B cell (primary cell): ENCODE data around the gene NT5C. TPM values are rescaled to one million over a fixed set of nuclear protein-coding genes. Genes with fewer than 3 reads are reported as not detected.

Experiments
- ATAC-seq: fragments of 200-7000 bp; cut with Tn5 transposase; one replicate; pipeline ENCODE4 v1.10.0; 2021; ENCODE audit warnings: low read depth, mild to moderate bottlenecking, moderate number of reproducible peaks, moderate library complexity
- CTCF ChIA-PET: fragments of 350-600 bp; sonication (Branson Sonifier 250); formaldehyde crosslinking; loops from one replicate; lab custom pipeline; 2021; ENCODE audit warnings: antibody characterized with exemption, inconsistent platforms; lab: Charles Lee
- POLR2A ChIA-PET: fragments of 350-600 bp; sonication (Branson Sonifier 250); formaldehyde crosslinking; loops from one replicate; lab custom pipeline; 2021; ENCODE audit warnings: antibody characterized with exemption; lab: Charles Lee
- DNase-seq: peaks from one replicate; pipeline ENCODE4 v3.0.0; 2013
- H2AFZ ChIP-seq: 2 replicates; pipeline ENCODE4 v1.6.1; 2012; ENCODE audit warnings: mild to moderate bottlenecking, low read depth, low read length; ENCODE audit not compliant: insufficient read depth, poor library complexity, severe bottlenecking
- H3K27ac ChIP-seq, 2 donors: 1 replicate in 1 of 2; 2 replicates in 1 of 2; pipeline ENCODE4 v1.5.1; 2012 to 2013; ENCODE audit warnings: low read length in 2 of 2, mild to moderate bottlenecking in 2 of 2, moderate library complexity in 1 of 2
- H3K27me3 ChIP-seq, 4 experiments: fragments of 200-600 bp in 1 of 4; sonication (generic) in 1 of 4; replicated peaks in 1 of 4; 1 replicate in 2 of 4; 2 replicates in 2 of 4; pipeline versions ENCODE4 v1.6.1 to v1.7.0; 2013 to 2016; ENCODE audit warnings: low read length in 3 of 4, mild to moderate bottlenecking in 2 of 4, mixed read lengths in 1 of 4, moderate library complexity in 1 of 4; ENCODE audit not compliant: insufficient read depth in 4 of 4, control insufficient read depth in 3 of 4; ENCODE audit errors: control extremely low read depth in 1 of 4
- H3K36me3 ChIP-seq, 2 experiments: replicated peaks in 1 of 2; 1 replicate in 1 of 2; 2 replicates in 1 of 2; pipeline versions ENCODE4 v1.6.1 to v1.7.1; 2013; ENCODE audit warnings: low read length in 1 of 2; ENCODE audit not compliant: insufficient read depth in 2 of 2, control insufficient read depth in 1 of 2; ENCODE audit errors: control extremely low read depth in 1 of 2, extremely low read depth in 1 of 2
- H3K4me1 ChIP-seq, 2 donors: fragments of 200-600 bp in 1 of 2; sonication (generic) in 1 of 2; 1 replicate in 1 of 2; 2 replicates in 1 of 2; pipeline versions ENCODE4 v1.5.1 to v1.6.1; 2013 to 2017; ENCODE audit warnings: low read length in 2 of 2; ENCODE audit not compliant: control insufficient read depth in 2 of 2, insufficient read depth in 2 of 2
- H3K4me2 ChIP-seq: replicated peaks from 2 replicates; pipeline ENCODE3; 2012; ENCODE audit warnings: mild to moderate bottlenecking, low read depth, low read length; ENCODE audit not compliant: poor library complexity, severe bottlenecking
- H3K4me3 ChIP-seq, 5 experiments: fragments of 200-600 bp in 1 of 5; sonication (generic) in 1 of 5; 1 replicate in 3 of 5; 2 replicates in 2 of 5; pipeline versions ENCODE4 v1.5.1 to v1.7.0; 2011 to 2016; ENCODE audit warnings: low read length in 4 of 5, mild to moderate bottlenecking in 4 of 5, low read depth in 2 of 5, control low read depth in 1 of 5, moderate library complexity in 1 of 5; ENCODE audit not compliant: insufficient read depth in 1 of 5; ENCODE audit errors: control extremely low read depth in 1 of 5, extremely low read depth in 1 of 5
- H3K79me2 ChIP-seq: fragments of 200-600 bp; sonication (generic); one replicate; pipeline ENCODE4 v1.6.0; 2016; ENCODE audit warnings: low read length; ENCODE audit not compliant: control insufficient read depth, insufficient read depth
- H3K9ac ChIP-seq: fragments of 200-600 bp; sonication (generic); 2 replicates; pipeline ENCODE4 v1.6.1; 2017; ENCODE audit warnings: mild to moderate bottlenecking, low read length, moderate library complexity
- H3K9me3 ChIP-seq, 3 donors: one replicate each; pipeline versions ENCODE4 v1.6.1 to v1.7.1; 2013; ENCODE audit warnings: low read length in 2 of 3; ENCODE audit not compliant: control insufficient read depth in 2 of 3, insufficient read depth in 1 of 3; ENCODE audit errors: control extremely low read depth in 1 of 3
- H4K20me1 ChIP-seq: 2 replicates; pipeline ENCODE4 v1.6.0; 2012; ENCODE audit warnings: mild to moderate bottlenecking, low read length; ENCODE audit not compliant: insufficient read depth, control insufficient read depth, poor library complexity, severe bottlenecking
- H3K27ac Mint-ChIP-seq: one replicate; pipeline ENCODE4 v1.8.0; 2021; ENCODE audit warnings: mixed read lengths
- H3K27me3 Mint-ChIP-seq: one replicate; pipeline ENCODE4 v1.8.0; 2021; ENCODE audit warnings: mixed read lengths
- H3K4me1 Mint-ChIP-seq: one replicate; pipeline ENCODE4 v1.8.0; 2021; ENCODE audit warnings: mixed read lengths
- H3K4me3 Mint-ChIP-seq: one replicate; pipeline ENCODE4 v1.8.0; 2021; ENCODE audit warnings: mixed read lengths
- H3K9me3 Mint-ChIP-seq: one replicate; pipeline ENCODE4 v1.8.0; 2022; ENCODE audit warnings: mixed read lengths; ENCODE audit not compliant: insufficient read depth
- EZH2 ChIP-seq: IDR thresholded peaks from 2 replicates; pipeline ENCODE4 v1.6.1; 2012; ENCODE audit warnings: borderline replicate concordance, low read depth, mild to moderate bottlenecking, moderate library complexity, low read length; ENCODE audit not compliant: insufficient read depth, poor library complexity, severe bottlenecking
- WGBS: methylation state at CpG from one replicate; pipeline ENCODE4 v1.1.5; 2013; ENCODE audit warnings: missing lambda C conversion rate; ENCODE audit not compliant: insufficient coverage; 5-methylcytosine and 5-hydroxymethylcytosine counted together
- intact Hi-C: fragments of 100-400 bp; cut with micrococcal nuclease; formaldehyde crosslinking; loops from one replicate; pipeline ENCODE4 v1.10.0; 2022
- polyA plus RNA-seq: library from polyadenylated mRNA; depleted of rRNA; stranded (reverse); fragments of >200 nt; gene quantifications from 2 replicates; pipeline ENCODE4 v1.2.3, GENCODE V29; 2012
- total RNA-seq, 2 donors: library from RNA; stranded (reverse); fragments of 120-200 nt in 1 of 2; gene quantifications; 1 replicate in 1 of 2; 2 replicates in 1 of 2; pipeline versions ENCODE4 v1.2.3 to v1.2.4, GENCODE V29; 2013 to 2022
- TF ChIP-seq, protein P1 (sequence below): fragments of 200-600 bp; IDR thresholded peaks from one replicate; pipeline ENCODE4 v1.8.0; 2022; ENCODE audit warnings: antibody characterized with exemption, mild to moderate bottlenecking

NT5C gene
- total and polyA plus RNA-seq, 2 donors (not counting 1 experiment from before 2014, with no cell fraction given): 98.9 to 184 TPM

DNA sequence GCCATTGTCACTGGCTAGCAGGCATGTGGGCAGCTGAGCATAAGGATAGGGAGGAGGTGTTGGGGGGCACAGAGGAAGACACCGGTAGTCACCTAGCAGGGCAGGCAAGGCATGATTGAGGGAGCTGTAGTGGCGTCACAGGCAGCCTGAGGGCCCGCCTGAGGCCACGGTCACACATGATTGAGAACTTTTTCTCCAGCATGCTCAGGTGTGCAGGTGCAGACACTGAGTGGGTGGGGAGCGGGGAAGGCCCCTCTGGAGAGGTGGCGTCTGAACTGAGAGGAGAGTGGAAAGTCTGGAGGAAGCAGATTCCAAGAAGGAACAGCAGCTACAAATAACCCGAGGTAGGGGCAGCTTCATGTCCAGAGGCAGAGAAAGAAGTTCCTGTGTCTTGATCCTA is 32.7 kb downstream of the NT5C start:
- POLR2A ChIA-PET: no interaction called here
- CTCF ChIA-PET: interaction anchor here (1.1 to 1.4 kb wide), 2 partner anchors 15 to 137 kb away, joined by 3 to 4 read pairs; no protein-coding TSS in a partner anchor
- Histone ChIP-seq H3K27me3 (no peaks in the 10 kb centered on the region), H3K4me3 (no peak overlapping the region), H3K36me3 (peaks cover 0 to 2% of the 10 kb centered on the region in 2 experiments), H4K20me1 (no peaks in the 10 kb centered on the region), H3K4me2 (no peak overlapping the region), H2AFZ (no peak overlapping the region), H3K9ac (no peak overlapping the region), H3K79me2 (no peaks in the 10 kb centered on the region), H3K9me3 (no peaks in the 10 kb centered on the region), H3K27ac (no peak overlapping the region), H3K4me1 (peaks cover 10 to 14% of the 10 kb centered on the region in 2 donors)
- intact Hi-C loops: no loop called here
- no peak overlapping the region for H3K4me3 Mint-ChIP-seq
- DNase-seq: no peak
- H3K9me3 Mint-ChIP-seq: no peaks in the 10 kb centered on the region
- ATAC-seq: no peak
- H3K4me1 Mint-ChIP-seq: peaks cover 12% of the 10 kb centered on the region
- no peak overlapping the region for H3K27ac Mint-ChIP-seq
- TF ChIP-seq, protein P1, sequence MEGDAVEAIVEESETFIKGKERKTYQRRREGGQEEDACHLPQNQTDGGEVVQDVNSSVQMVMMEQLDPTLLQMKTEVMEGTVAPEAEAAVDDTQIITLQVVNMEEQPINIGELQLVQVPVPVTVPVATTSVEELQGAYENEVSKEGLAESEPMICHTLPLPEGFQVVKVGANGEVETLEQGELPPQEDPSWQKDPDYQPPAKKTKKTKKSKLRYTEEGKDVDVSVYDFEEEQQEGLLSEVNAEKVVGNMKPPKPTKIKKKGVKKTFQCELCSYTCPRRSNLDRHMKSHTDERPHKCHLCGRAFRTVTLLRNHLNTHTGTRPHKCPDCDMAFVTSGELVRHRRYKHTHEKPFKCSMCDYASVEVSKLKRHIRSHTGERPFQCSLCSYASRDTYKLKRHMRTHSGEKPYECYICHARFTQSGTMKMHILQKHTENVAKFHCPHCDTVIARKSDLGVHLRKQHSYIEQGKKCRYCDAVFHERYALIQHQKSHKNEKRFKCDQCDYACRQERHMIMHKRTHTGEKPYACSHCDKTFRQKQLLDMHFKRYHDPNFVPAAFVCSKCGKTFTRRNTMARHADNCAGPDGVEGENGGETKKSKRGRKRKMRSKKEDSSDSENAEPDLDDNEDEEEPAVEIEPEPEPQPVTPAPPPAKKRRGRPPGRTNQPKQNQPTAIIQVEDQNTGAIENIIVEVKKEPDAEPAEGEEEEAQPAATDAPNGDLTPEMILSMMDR: no peak
- TF ChIP-seq EZH2: no peak
- no peaks in the 10 kb centered on the region for H3K27me3 Mint-ChIP-seq
- WGBS: 78% methylated on average over 7 of the region's 7 CpGs

DNA sequence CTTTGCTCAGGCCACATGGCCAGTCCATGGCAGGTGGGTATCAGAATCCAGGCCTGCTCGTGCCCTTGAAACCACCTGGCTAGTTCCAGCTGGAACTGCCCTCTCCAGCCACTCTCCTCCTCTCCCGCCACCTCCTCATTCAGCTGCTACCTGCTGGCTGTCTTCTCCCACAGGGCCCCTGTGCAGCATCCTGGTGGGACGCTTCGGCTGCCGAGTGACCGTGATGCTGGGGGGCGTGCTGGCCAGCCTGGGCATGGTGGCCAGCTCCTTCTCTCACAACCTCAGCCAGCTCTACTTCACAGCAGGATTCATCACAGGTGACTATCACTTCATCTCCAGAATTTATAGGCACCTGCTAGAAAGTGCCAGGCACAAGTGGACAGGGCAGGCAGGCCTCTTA is 33.7 kb downstream of the NT5C start:
- TF ChIP-seq, protein P1: no peak
- no peak for TF ChIP-seq EZH2
- Histone ChIP-seq H2AFZ (no peak overlapping the region), H4K20me1 (no peaks in the 10 kb centered on the region), H3K4me1 (peaks cover 10 to 14% of the 10 kb centered on the region in 2 donors), H3K36me3 (peaks cover 0 to 2% of the 10 kb centered on the region in 2 experiments), H3K27ac (no peak overlapping the region), H3K79me2 (no peaks in the 10 kb centered on the region), H3K4me3 (no peak overlapping the region), H3K27me3 (no peaks in the 10 kb centered on the region), H3K9ac (no peak overlapping the region), H3K9me3 (no peaks in the 10 kb centered on the region), H3K4me2 (no peak overlapping the region)
- ChIA-PET POLR2A (no interaction called here), CTCF (interaction anchor here (0.8 to 1.1 kb wide), 2 partner anchors 16 to 136 kb away, joined by 3 read pairs; no protein-coding TSS in a partner anchor)
- no peaks in the 10 kb centered on the region for H3K9me3 Mint-ChIP-seq
- H3K4me3 Mint-ChIP-seq: no peak overlapping the region
- no peaks in the 10 kb centered on the region for H3K27me3 Mint-ChIP-seq
- intact Hi-C loops: no loop called here
- H3K4me1 Mint-ChIP-seq: peaks cover 9% of the 10 kb centered on the region
- WGBS: 97% methylated on average over 7 of the region's 7 CpGs
- no peak overlapping the region for H3K27ac Mint-ChIP-seq
- ATAC-seq (no peak), DNase-seq (no peak)
